ENCODE results near the gene SRPK2. TPM values are rescaled to one million over a fixed set of nuclear protein-coding genes. Genes with fewer than 3 reads are reported as not detected.

Gene SRPK2
- polyA plus RNA-seq, 1 donor: 26.7 TPM

DNA sequence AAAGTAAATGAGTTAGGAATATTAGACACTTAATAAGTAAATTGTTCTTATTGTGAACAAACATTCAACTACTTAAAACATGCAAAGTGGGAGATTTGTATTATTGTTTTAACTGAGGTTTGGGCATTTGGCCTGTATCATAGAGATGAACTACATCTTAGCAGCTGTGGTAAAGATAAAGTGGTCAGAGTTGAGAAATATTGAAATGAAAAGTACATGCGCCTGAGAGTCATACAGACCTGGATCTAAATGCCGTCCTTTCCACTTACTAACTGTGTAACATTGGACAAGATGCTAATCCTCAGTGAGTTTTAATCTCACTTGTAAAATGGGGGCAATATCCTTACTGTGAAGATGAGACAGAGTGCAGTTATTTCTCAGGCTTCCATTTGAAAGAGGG is 300.3 kb downstream of the SRPK2 start:
- H3K27me3 ChIP-seq (ENCODE audit: control insufficient read depth, insufficient read depth, low read length): no peaks in the 10 kb centered on the region
- WGBS (ENCODE audit: insufficient coverage, low lambda C conversion rate): no CpG with 5 or more reads among the region's 2 CpGs
- H3K4me1 ChIP-seq (ENCODE audit: control insufficient read depth, insufficient read depth, low read length): no peaks in the 10 kb centered on the region
- peaks cover 49% of the 10 kb centered on the region for H3K36me3 ChIP-seq (ENCODE audit: control insufficient read depth, insufficient read depth, low read length)
- H3K9me3 ChIP-seq (ENCODE audit: control insufficient read depth, low read depth, low read length): no peaks in the 10 kb centered on the region
- no peak overlapping the region for H3K27ac ChIP-seq (ENCODE audit: low read length)
- no peak for DNase-seq
- no peak overlapping the region for H3K4me3 ChIP-seq (ENCODE audit: low read length)

DNA sequence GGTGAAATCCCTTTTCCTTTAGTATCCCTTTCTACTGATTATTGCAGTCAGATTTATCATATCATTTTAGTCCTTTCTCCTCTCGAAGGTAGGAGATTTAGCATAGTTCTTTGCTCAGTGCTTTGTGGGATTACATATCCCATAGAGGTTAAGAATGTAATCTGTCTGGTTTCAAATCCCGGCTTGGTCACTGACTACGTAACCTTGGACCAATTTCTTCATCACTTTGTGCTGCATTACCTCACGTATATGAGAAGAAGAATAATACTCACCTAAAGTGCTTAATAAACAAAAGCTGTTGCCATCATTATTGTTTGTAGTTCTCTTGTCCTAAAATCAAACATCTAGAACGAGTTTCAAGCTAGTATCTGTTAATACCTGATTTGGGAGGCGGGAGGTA is 300.7 kb downstream of the SRPK2 start:
- H3K27ac ChIP-seq (ENCODE audit: low read length): no peak overlapping the region
- no peaks in the 10 kb centered on the region for H3K9me3 ChIP-seq (ENCODE audit: control insufficient read depth, low read depth, low read length)
- no peaks in the 10 kb centered on the region for H3K4me1 ChIP-seq (ENCODE audit: control insufficient read depth, insufficient read depth, low read length)
- no peaks in the 10 kb centered on the region for H3K27me3 ChIP-seq (ENCODE audit: control insufficient read depth, insufficient read depth, low read length)
- H3K36me3 ChIP-seq (ENCODE audit: control insufficient read depth, insufficient read depth, low read length): peaks cover 51% of the 10 kb centered on the region
- 91% methylated on average over 6 of the region's 6 CpGs for WGBS (ENCODE audit: insufficient coverage, low lambda C conversion rate)
- no peak overlapping the region for H3K4me3 ChIP-seq (ENCODE audit: low read length)
- no peak for DNase-seq

DNA sequence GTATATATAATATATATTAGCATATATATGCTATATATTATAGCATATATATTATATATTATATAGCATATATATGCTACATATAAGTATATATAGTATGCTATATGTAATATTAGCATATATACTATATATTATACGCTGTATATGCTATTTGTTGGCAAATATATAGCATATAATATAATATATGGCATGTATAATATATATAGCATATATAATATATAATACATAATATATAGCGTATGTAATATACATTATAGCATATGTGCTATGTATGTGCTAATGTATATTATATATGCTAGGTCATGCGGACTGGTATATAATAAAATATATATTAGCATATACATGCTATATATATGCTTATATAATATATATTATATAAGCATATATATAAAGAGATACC is 301.9 kb downstream of the SRPK2 start:
- Histone ChIP-seq H3K27ac (ENCODE audit: low read length) (no peak overlapping the region), H3K4me1 (ENCODE audit: control insufficient read depth, insufficient read depth, low read length) (no peaks in the 10 kb centered on the region), H3K9me3 (ENCODE audit: control insufficient read depth, low read depth, low read length) (no peaks in the 10 kb centered on the region), H3K27me3 (ENCODE audit: control insufficient read depth, insufficient read depth, low read length) (no peaks in the 10 kb centered on the region), H3K36me3 (ENCODE audit: control insufficient read depth, insufficient read depth, low read length) (peaks cover 52% of the 10 kb centered on the region), H3K4me3 (ENCODE audit: low read length) (no peak overlapping the region)
- no peak for DNase-seq
- 100% methylated on average over 1 of the region's 3 CpGs for WGBS (ENCODE audit: insufficient coverage, low lambda C conversion rate)

DNA sequence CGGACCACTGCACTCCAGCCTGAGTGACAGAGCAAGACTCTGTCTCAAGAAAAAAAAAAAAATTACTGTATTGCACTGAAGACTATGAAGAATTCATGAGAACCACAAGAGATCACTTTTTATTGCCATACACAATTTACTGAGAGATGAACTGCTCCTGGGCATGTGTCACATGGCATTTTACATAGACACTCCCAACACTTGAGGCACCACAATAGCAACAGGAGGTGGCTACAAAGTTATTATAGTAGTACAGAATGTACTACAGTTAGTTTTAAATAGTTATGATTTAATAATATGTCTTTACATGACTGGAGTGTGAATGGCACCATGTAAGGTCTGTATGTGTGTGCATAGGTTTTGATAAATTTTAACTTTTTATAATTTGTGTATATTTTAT is 304.1 kb downstream of the SRPK2 start:
- Histone ChIP-seq H3K27ac (ENCODE audit: low read length) (no peak overlapping the region), H3K27me3 (ENCODE audit: control insufficient read depth, insufficient read depth, low read length) (no peaks in the 10 kb centered on the region), H3K36me3 (ENCODE audit: control insufficient read depth, insufficient read depth, low read length) (peaks cover 60% of the 10 kb centered on the region), H3K4me3 (ENCODE audit: low read length) (no peak overlapping the region), H3K4me1 (ENCODE audit: control insufficient read depth, insufficient read depth, low read length) (no peaks in the 10 kb centered on the region), H3K9me3 (ENCODE audit: control insufficient read depth, low read depth, low read length) (no peaks in the 10 kb centered on the region)
- no CpG with 5 or more reads among the region's 1 CpG for WGBS (ENCODE audit: insufficient coverage, low lambda C conversion rate)
- DNase-seq: no peak

DNA sequence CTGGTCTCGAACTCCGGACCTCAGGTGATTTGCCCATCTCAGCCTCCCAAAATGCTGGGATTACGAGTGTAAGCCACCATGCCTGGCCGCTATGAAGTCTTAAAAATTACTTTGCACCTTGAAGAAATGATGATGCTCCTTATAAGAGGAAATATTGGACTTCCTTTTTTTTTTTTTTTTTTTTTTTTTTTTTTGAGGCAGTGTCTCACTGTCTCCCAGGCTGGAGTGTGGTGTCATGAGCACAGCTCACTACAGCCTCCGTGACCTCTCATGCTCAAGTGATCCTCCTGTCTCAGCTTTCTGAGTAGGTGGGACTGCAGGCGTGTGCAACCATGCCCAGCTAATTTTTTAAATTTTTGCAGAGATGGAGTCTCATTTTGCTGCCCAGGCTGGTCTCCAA is 309.4 kb downstream of the SRPK2 start:
- no CpG with 5 or more reads among the region's 6 CpGs for WGBS (ENCODE audit: insufficient coverage, low lambda C conversion rate)
- no peak overlapping the region for H3K27ac ChIP-seq (ENCODE audit: low read length)
- H3K27me3 ChIP-seq (ENCODE audit: control insufficient read depth, insufficient read depth, low read length): no peaks in the 10 kb centered on the region
- peaks cover 78% of the 10 kb centered on the region for H3K36me3 ChIP-seq (ENCODE audit: control insufficient read depth, insufficient read depth, low read length)
- H3K9me3 ChIP-seq (ENCODE audit: control insufficient read depth, low read depth, low read length): no peaks in the 10 kb centered on the region
- H3K4me1 ChIP-seq (ENCODE audit: control insufficient read depth, insufficient read depth, low read length): no peaks in the 10 kb centered on the region
- no peak for DNase-seq
- no peak overlapping the region for H3K4me3 ChIP-seq (ENCODE audit: low read length)

- H3K9me3 ChIP-seq (ENCODE audit: control insufficient read depth, low read depth, low read length): no peaks in the 10 kb centered on the region
- WGBS (ENCODE audit: insufficient coverage, low lambda C conversion rate): no CpG with 5 or more reads among the region's 1 CpG
- H3K36me3 ChIP-seq (ENCODE audit: control insufficient read depth, insufficient read depth, low read length): peaks cover 61% of the 10 kb centered on the region
- H3K27me3 ChIP-seq (ENCODE audit: control insufficient read depth, insufficient read depth, low read length): no peaks in the 10 kb centered on the region
- H3K4me3 ChIP-seq (ENCODE audit: low read length): no peak overlapping the region
- H3K4me1 ChIP-seq (ENCODE audit: control insufficient read depth, insufficient read depth, low read length): no peaks in the 10 kb centered on the region
- H3K27ac ChIP-seq (ENCODE audit: low read length): no peak overlapping the region
- DNase-seq: no peak
These were observed 315.6 kb downstream of the SRPK2 start for GRCh38 chr7:105073143-105073542.

GRCh38 chr7:105068886-105069285 is 319.8 kb downstream of the SRPK2 start:
- no peak for DNase-seq
- Histone ChIP-seq H3K27ac (ENCODE audit: low read length) (no peak overlapping the region), H3K27me3 (ENCODE audit: control insufficient read depth, insufficient read depth, low read length) (no peaks in the 10 kb centered on the region)

GRCh38 chr7:105067691-105068090 is 321.0 kb downstream of the SRPK2 start:
- Histone ChIP-seq H3K36me3 (ENCODE audit: control insufficient read depth, insufficient read depth, low read length) (peaks cover 54% of the 10 kb centered on the region), H3K27ac (ENCODE audit: low read length) (no peak overlapping the region), H3K9me3 (ENCODE audit: control insufficient read depth, low read depth, low read length) (no peaks in the 10 kb centered on the region), H3K4me3 (ENCODE audit: low read length) (no peak overlapping the region), H3K27me3 (ENCODE audit: control insufficient read depth, insufficient read depth, low read length) (no peaks in the 10 kb centered on the region), H3K4me1 (ENCODE audit: control insufficient read depth, insufficient read depth, low read length) (no peaks in the 10 kb centered on the region)
- no peak for DNase-seq
- WGBS (ENCODE audit: insufficient coverage, low lambda C conversion rate): no CpG with 5 or more reads among the region's 5 CpGs

More at GRCh38 chr7:105068886-105069285, 319.8 kb downstream of the SRPK2 start:
- WGBS (ENCODE audit: insufficient coverage, low lambda C conversion rate): 100% methylated on average over 1 of the region's 1 CpG
- Histone ChIP-seq H3K4me1 (ENCODE audit: control insufficient read depth, insufficient read depth, low read length) (no peaks in the 10 kb centered on the region), H3K36me3 (ENCODE audit: control insufficient read depth, insufficient read depth, low read length) (peaks cover 50% of the 10 kb centered on the region), H3K4me3 (ENCODE audit: low read length) (no peak overlapping the region), H3K9me3 (ENCODE audit: control insufficient read depth, low read depth, low read length) (no peaks in the 10 kb centered on the region)

Other genes with a start within 250 kb of the SRPK2 start
- 14.4 TPM for gene PUS7, start 133.3 kb upstream of the SRPK2 start, polyA plus RNA-seq
- 21.0 TPM for gene RINT1, start 143.3 kb upstream of the SRPK2 start, polyA plus RNA-seq
- gene EFCAB10, start 192.6 kb upstream of the SRPK2 start, polyA plus RNA-seq: 1.4 TPM